ENCODE results near the gene DCPS.

The DCPS gene

DNA sequence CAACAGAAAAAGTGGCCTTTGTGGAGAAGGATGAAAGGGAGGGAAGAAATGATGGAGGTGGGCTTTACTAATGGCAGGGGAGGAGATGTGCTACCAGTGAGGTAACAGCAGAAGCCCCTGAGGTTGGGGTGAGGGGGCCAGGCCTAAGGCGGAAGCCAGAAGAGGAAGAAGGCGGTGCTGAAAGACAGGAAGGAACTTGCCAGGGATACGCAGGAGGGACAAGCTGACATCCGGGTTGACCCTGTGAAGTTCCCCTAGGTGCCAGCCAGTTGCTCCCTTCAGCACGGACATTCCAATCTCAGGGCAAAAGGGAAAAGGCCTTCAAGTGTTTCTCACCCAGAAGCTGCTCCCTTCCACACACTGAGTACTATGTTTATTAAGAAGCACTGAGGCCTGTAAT lies 23.3 kb upstream of the DCPS start:
- H4K20me1 ChIP-seq (ENCODE audit: insufficient read depth, low read length), result no peaks in the 10 kb centered on the region
- H3K27me3 ChIP-seq (ENCODE audit: insufficient read depth, low read length), result no peaks in the 10 kb centered on the region
- peaks cover 28% of the 10 kb centered on the region for H3K4me1 ChIP-seq (ENCODE audit: insufficient read depth, low read length, severe bottlenecking)
- H3K36me3 ChIP-seq (ENCODE audit: insufficient read depth, low read length), result peaks cover 18% of the 10 kb centered on the region; the same call in 1 of the 2 replicates
- H3K27ac ChIP-seq (ENCODE audit: low read depth, low read length, poor library complexity, severe bottlenecking), result no peak overlapping the region
- no peak overlapping the region for H2AFZ ChIP-seq (ENCODE audit: low read length)
- no peak overlapping the region for H3K4me3 ChIP-seq (ENCODE audit: low read depth, low read length, poor library complexity, severe bottlenecking)
- H3K4me2 ChIP-seq (ENCODE audit: low read length), result no peak overlapping the region; the same call in 1 of the 2 replicates
- no peaks in the 10 kb centered on the region for H3K9me3 ChIP-seq (ENCODE audit: low read length)
- H3K79me2 ChIP-seq (ENCODE audit: insufficient read depth, low read length), result no peaks in the 10 kb centered on the region
- no peaks in the 10 kb centered on the region for H3K9me2 ChIP-seq (ENCODE audit: low read depth, low read length)
- H3K9ac ChIP-seq (ENCODE audit: low read length), result no peak overlapping the region
- TF ChIP-seq EZH2 (IDR thresholded peaks at IDR 0.05; ENCODE audit: borderline replicate concordance, low read length), result no peak
- TF ChIP-seq, protein P1, sequence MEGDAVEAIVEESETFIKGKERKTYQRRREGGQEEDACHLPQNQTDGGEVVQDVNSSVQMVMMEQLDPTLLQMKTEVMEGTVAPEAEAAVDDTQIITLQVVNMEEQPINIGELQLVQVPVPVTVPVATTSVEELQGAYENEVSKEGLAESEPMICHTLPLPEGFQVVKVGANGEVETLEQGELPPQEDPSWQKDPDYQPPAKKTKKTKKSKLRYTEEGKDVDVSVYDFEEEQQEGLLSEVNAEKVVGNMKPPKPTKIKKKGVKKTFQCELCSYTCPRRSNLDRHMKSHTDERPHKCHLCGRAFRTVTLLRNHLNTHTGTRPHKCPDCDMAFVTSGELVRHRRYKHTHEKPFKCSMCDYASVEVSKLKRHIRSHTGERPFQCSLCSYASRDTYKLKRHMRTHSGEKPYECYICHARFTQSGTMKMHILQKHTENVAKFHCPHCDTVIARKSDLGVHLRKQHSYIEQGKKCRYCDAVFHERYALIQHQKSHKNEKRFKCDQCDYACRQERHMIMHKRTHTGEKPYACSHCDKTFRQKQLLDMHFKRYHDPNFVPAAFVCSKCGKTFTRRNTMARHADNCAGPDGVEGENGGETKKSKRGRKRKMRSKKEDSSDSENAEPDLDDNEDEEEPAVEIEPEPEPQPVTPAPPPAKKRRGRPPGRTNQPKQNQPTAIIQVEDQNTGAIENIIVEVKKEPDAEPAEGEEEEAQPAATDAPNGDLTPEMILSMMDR (IDR thresholded peaks at IDR 0.05; ENCODE audit: low read length), result no peak
- no peaks in the 10 kb centered on the region for H3F3A ChIP-seq (ENCODE audit: insufficient read depth, low read length)

GRCh38 chr11:126281245-126281644 lies 22.6 kb upstream of the DCPS start:
- peaks cover 28% of the 10 kb centered on the region for H3K4me1 ChIP-seq (ENCODE audit: insufficient read depth, low read length, severe bottlenecking)
- no peak overlapping the region for H3K27ac ChIP-seq (ENCODE audit: low read depth, low read length, poor library complexity, severe bottlenecking)
- peaks cover 13% of the 10 kb centered on the region; the same call in 1 of the 2 replicates for H3K36me3 ChIP-seq (ENCODE audit: insufficient read depth, low read length)
- no peaks in the 10 kb centered on the region for H3K9me2 ChIP-seq (ENCODE audit: low read depth, low read length)
- H3K79me2 ChIP-seq (ENCODE audit: insufficient read depth, low read length), result no peaks in the 10 kb centered on the region
- H3F3A ChIP-seq (ENCODE audit: insufficient read depth, low read length), result no peaks in the 10 kb centered on the region
- no peaks in the 10 kb centered on the region for H4K20me1 ChIP-seq (ENCODE audit: insufficient read depth, low read length)
- H3K9ac ChIP-seq (ENCODE audit: low read length), result no peak overlapping the region
- H3K4me2 ChIP-seq (ENCODE audit: low read length), result no peak overlapping the region
- TF ChIP-seq, protein P1 (IDR thresholded peaks at IDR 0.05; ENCODE audit: low read length), result no peak
- no peak for TF ChIP-seq EZH2 (IDR thresholded peaks at IDR 0.05; ENCODE audit: borderline replicate concordance, low read length)
- no peak overlapping the region for H2AFZ ChIP-seq (ENCODE audit: low read length)
- no peaks in the 10 kb centered on the region for H3K9me3 ChIP-seq (ENCODE audit: low read length)
- H3K4me3 ChIP-seq (ENCODE audit: low read depth, low read length, poor library complexity, severe bottlenecking), result no peak overlapping the region
- H3K27me3 ChIP-seq (ENCODE audit: insufficient read depth, low read length), result no peaks in the 10 kb centered on the region

- H3K4me3 ChIP-seq (ENCODE audit: low read depth, low read length, poor library complexity, severe bottlenecking), result no peak overlapping the region
- no peak overlapping the region for H3K9ac ChIP-seq (ENCODE audit: low read length)
- H3K27ac ChIP-seq (ENCODE audit: low read depth, low read length, poor library complexity, severe bottlenecking), result peak overlapping the region; percentile 70
- peaks cover 13% of the 10 kb centered on the region; the same call in 1 of the 2 replicates for H3K36me3 ChIP-seq (ENCODE audit: insufficient read depth, low read length)
- peaks cover 28% of the 10 kb centered on the region for H3K4me1 ChIP-seq (ENCODE audit: insufficient read depth, low read length, severe bottlenecking)
- no peaks in the 10 kb centered on the region for H3K79me2 ChIP-seq (ENCODE audit: insufficient read depth, low read length)
- H3K27me3 ChIP-seq (ENCODE audit: insufficient read depth, low read length), result no peaks in the 10 kb centered on the region
- H3K9me2 ChIP-seq (ENCODE audit: low read depth, low read length), result no peaks in the 10 kb centered on the region
- no peak for TF ChIP-seq EZH2 (IDR thresholded peaks at IDR 0.05; ENCODE audit: borderline replicate concordance, low read length)
- TF ChIP-seq, protein P1 (IDR thresholded peaks at IDR 0.05; ENCODE audit: low read length), result no peak
- no peak overlapping the region for H2AFZ ChIP-seq (ENCODE audit: low read length)
- no peaks in the 10 kb centered on the region for H3K9me3 ChIP-seq (ENCODE audit: low read length)
- H3K4me2 ChIP-seq (ENCODE audit: low read length), result no peak overlapping the region
- no peaks in the 10 kb centered on the region for H4K20me1 ChIP-seq (ENCODE audit: insufficient read depth, low read length)
- H3F3A ChIP-seq (ENCODE audit: insufficient read depth, low read length), result no peaks in the 10 kb centered on the region
These were observed 22.1 kb upstream of the DCPS start for GRCh38 chr11:126281666-126282175.

All from OCI-LY1 (cell line).